Measurements from ENCODE around the gene HYLS1.

Gene HYLS1

DNA sequence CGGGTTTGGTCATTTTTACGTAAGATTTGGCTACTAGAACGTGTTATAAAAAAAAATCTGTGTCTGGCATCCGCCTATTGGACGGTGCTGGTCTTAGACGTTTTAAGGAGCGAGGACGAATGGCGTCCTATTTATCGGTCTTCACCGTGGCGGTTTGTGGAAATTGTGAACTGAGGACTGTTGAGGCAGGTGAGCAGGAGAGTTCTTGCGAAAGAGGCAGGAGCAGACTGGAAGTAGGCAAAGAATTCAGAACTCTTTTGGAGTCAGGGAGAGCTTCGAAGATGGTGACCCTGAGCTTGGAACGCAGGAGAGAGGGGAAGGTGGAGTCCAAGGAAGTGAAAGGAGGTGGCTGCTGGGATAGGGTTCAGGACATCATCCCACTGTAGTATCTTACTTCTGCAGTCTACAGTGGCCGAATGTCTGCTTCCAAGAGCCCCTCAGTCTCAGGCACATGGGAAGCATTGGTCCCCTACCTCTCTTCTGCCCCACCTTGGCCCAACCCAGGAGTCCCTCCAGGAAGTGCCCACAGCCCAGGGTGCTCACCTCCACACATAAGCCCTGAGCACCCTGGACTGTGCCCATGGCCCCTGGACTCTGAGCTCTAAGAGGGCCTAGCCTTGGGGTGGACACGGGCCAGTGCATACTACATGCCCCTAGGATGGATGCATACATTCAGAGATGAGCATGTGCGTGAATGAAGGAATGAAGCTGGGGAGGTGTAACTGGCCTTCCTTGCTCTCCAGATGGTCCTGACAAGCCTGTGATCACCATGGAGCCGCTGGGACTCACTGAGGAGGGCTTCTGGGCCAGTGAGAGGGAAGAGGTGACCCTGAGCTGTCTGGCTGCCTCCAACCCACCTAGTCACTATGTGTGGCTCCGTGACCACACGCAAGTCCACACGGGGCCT is 62.1 kb downstream of the HYLS1 start:
- DNase-seq (ENCODE audit: low spot score) = no peak

GRCh38 chr11:125950178-125950490 is 62.7 kb downstream of the HYLS1 start:
- DNase-seq (ENCODE audit: low spot score) = no peak

Measured in HuH-7 (cell line).